Stimulated activated CD8-positive, alpha-beta memory T cell treated with anti-CD3 and anti-CD28 coated beads, Interleukin-15, amount 100 ng/mL, for 48 hours (primary cell): ENCODE measurements around the gene FGD1.

Experiments
- DNase-seq, 2 donors: peaks; one replicate each; pipeline ENCODE4 v3.0.0-alpha.2; 2020; ENCODE audit warnings: low read depth in 2 of 2

Gene FGD1

DNA sequence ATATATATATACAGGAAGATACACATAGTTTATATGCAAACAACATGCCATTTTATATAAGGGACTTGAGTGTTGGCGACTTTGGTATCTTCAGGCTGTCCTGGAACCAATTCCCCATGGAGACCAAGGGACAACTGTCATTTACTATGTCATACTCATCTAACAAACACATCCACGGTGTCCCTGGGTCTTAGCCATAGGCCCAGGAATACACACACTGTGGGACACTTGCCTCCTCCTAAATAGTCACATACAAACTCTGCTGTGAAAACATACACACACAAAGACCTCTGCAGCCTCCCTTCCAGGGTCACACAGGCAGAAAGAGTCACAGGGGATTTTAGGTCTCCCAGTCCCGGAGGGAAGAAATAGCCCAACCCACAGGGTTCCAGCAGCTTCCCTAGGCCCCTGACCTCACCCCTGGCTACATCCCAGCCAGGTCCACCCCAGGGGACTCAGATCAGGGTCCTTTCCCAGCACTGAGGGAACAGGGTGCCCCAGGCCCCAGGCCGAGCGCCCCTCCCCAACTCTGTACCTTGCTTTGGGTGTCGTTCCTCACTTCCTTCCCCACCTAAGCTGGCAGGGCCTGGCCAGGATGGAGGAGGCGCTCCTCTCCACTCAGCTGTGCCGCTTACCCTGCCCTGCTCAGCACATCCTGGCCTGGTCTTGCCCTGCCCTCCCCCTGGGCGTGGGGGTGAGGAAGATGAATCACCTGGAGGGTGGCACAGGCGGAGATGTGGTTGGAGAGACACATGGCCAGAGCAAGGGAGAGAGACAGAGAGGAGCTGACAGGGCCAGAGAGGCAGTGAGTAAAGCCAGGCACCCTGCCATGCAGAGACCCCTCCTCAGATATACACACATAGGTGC, 21.8 kb downstream of the FGD1 start:
- DNase-seq, result no peak

GRCh38 chrX:54470054-54470760, 25.8 kb downstream of the FGD1 start:
- no peak for DNase-seq

DNA sequence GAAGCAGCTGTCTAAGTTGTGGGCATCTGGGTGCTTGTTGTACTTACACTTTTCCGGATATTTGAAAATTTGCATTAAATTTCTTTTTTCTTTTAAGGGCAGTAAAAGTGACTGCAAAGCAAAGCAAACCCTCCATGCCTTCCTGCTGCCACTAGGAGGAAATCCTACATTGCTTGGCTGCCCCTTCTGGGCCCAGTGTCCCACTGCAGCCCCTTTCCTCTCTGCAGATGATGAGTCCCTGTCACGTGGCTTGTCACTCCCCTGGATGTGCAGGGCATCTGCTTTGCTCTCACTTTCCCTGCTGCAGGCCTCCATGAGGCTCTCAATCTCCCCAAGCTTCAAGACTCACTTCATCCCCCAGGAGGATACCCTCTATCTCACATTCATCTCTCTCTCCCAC, 43.1 kb downstream of the FGD1 start:
- DNase-seq, result no peak

- DNase-seq, result no peak
These were observed 46.1 kb downstream of the FGD1 start for GRCh38 chrX:54449929-54450328.

- no peak for DNase-seq
These were observed 48.6 kb downstream of the FGD1 start for GRCh38 chrX:54447461-54447860.

DNA sequence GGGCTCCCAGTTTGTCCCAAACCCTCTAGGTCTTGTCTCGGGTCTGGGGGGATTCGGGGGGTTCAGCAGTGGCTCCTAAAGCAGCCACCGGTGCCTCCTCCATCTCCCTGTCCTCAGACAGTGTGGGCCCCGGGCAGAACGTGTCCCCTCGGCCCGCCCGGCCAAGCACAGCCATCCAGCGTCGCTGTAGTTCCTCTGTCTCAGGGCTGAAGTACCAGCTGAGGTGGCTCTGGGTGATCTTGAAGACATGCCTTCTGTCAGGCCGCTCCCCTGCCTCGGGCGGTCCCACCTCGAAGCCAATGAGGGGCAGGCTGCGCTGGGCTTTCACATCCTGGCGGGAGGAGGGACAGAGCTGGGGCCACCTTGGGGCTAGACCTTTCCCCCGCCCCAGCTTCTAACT, 50.0 kb downstream of the FGD1 start:
- DNase-seq, result no peak

DNA sequence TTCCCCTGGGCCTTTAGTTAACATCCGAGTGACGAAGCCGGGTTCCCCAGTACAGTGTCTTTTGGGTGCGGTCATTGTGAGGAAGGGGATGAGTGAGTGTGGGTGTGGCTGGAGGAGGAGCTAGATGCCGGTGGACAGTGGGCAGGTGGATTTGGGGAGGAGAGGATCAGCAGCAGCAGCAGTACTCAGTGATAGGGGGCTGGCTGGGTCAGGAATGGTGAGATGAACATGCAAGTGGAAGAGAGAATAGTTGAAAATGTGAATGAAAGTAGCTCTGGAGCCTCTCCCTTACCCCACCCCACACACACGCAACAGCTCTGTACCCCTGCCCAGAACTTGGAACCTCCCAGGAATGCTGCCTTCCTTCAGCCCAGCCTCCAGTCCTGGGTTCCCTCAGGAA, 51.3 kb downstream of the FGD1 start:
- DNase-seq, result no peak

GRCh38 chrX:54442790-54443189, 53.2 kb downstream of the FGD1 start:
- DNase-seq, result no peak

DNA sequence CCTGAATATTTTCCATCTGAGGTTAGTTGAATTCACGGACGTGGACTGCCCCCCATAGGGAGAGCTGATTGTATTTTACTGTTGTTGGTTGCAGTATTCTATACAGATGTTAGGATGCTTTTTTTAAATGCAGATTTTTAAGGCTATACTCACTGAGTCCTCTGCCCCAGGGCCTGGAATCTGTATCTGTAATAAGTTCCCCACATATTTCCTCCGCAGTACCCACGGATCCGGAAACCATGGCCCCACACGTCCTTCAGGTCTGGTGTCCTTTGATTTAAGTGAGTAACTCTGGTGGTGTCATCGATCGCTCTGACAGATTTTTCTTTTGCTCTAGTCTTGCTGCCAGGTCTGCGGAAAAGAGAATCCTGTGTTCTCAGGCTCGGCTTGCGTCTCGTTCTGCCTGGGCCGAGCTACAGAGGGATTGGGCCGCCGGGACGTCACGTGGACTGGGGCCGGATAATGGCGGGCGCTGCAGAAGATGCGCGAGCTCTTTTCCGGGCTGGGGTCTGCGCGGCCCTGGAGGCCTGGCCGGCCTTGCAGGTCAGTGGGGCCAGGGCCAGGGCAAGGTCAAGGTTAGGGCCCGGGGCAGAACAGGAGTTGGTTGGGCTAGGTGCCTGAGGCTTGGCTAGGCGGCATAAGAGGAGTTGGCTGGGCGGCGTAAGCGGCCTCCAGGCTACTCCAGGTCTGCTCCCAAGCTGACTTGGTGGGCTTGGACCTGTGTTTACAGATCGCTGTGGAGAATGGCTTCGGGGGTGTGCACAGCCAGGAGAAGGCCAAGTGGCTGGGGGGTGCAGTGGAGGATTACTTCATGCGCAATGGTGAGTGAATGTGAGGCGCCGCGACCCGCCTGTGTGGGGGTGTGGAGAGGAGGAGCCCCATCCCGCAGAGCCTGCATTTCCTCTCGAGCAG, 55.8 kb downstream of the FGD1 start, which contains the start of gene TSR2:
TSS of gene TSR2 (plus strand) at position 445 of the 912 bp plus-strand sequence. CDS start at position 463, 18 bp downstream.
- peak; percentile 59 to 62 for DNase-seq

DNA sequence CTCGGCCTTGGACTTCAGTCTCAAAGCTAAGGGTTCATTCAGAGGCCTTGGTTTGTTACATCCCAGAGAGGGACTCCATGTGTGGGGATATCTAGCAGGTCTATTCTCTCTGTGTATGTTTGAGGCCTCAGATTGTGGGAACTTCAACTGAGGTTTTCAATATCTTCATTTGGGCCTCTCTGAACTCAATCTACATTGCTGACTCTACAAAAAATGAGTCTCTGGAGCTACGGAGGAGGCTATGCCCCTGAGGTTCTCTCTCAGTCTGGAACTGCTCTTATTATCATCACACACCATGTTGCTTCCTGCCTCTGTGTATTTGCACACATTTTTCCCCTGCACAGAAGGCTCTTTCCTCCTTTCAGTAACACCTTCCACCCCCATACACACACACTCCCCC, 60.9 kb downstream of the FGD1 start:
- DNase-seq, result no peak

DNA sequence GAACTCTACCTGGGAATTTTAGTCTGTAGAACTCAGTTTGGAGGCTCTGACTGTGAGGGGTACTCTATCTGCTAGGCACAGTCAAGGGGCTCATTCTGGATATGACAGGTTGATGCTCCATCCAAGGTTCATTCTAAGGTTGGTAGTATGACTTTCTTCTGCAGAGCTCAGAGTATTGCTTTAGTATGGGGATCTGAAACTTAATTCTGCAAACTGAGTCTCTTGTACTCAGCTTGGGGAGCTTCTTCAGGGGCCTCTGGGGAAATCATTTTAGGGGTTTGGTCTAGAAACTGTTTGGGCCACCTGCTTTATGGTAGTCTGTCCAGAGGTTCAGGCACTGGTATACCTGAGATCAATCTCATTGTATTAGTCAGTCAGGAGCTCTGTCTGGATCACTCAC, 65.5 kb downstream of the FGD1 start:
- no peak for DNase-seq

DNA sequence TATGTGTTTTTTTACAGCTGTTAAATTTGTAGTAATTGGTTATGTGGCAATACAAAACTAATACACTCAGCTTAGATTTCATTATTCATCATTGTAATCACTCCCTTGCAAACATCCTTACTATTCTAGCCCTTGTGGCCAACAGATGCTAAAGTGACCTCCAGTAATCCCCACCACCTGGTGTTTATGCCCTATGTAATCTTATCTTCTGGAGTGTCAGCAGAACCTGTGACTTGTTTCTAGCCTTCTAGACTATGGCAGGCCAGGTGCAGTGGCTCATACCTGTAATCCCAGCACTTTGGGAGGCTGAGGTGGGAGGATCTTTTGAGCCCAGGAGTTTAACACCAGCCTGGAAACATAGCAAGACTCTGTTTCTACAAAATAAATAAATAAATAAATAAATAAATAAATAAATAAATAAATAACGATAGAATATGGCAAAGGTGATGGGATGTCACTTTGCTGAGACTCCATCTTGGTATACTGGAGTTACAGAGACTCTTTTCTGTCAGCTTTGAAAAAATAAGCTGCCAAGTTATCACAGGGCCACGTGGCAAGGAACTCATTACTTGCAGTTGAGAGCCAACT, 68.1 kb downstream of the FGD1 start:
- no peak for DNase-seq

- no peak for DNase-seq
These were observed 72.7 kb downstream of the FGD1 start for GRCh38 chrX:54423161-54423888.

GRCh38 chrX:54422168-54422567, 73.9 kb downstream of the FGD1 start:
- no peak for DNase-seq

DNA sequence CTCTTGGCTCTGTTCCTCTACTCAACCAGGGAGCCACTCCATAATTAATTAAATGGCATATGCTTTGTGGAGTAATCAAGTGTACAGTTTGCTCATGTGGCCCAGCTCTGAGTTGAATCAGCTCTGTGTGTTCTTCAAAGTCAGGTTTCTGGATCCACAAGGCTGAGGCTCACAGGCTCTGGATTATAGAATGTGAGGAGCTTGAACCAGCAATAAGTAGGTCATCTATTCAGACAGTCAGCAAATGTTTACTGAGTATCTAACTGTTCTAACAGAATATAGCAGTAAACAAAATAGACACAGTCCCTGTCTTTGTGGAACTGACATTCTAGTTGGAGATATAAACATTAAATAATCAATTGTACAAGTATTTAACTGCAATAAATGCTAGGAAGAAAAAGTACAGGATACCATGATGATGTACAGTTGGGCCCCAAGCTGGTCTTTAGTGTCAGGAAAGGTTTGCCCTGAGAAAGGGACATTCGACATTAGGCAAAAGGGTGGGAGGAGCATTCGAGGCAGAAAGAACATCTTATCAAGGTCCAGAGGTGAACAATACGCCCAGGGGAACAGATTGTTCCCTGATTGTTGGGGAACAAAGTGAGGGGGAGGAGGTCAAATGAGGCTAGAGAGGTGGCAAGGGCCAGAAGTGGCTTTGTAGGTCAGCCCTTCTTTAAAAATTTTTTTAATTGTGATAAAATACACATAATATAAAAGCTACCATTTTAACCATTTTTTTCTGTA, 76.3 kb downstream of the FGD1 start:
- no peak for DNase-seq

DNA sequence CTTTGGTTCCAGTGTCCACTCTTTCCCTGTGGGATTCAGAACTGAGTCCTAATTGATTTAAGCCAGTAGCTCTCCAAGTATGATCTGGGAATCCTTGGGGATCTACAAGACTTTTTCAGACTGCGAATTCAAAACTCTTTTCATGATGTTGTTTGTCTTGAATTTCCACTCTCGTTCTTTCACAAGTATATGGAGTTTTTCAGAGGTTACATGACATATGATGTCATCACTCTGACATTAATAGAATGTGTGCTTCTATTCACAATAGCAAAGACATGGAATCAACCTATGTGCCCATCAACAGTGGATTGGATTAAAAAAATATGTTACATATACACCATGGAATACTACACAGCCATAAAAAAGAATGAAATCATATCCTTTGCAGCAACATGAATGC, 79.1 kb downstream of the FGD1 start:
- no peak for DNase-seq

DNA sequence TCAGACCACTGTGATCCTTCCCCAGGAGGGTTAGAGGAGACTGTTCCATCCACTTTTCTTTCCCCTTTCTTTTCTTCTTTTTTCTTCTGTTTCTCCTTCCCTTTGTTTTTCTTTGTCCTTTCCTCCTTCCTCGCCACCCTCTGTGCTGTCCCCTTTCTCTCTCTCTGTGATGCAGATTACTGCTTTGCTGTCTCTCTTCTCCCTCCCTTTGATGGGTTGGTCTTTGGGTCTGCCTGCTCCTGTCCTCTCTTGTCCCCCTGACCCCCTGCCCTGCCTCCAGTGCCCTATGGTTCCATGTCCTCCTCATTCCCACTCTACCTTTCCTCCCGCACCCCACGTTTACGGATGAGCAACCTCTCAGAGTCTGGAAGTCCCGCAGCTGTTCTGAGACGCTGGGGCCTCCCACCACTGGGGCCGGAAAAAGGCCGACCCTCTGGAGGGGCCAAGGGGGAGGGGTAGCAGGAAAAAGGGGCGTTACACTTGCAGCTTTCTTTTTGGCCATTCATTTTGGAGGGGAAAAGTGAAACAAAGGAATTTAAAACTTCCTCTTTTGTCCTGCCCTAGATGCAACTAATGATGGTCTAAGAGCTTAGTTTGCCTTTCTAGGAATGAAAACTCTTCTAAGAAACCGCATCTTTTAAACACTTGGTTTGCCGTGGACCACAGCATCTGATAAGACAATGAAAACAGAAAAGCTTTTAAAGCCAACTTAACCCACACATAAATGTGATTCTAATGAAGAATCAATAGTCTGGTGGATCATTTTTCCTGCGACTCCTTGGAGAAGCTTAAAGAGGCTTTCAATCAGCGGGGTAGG, 80.3 kb downstream of the FGD1 start:
- no peak for DNase-seq

DNA sequence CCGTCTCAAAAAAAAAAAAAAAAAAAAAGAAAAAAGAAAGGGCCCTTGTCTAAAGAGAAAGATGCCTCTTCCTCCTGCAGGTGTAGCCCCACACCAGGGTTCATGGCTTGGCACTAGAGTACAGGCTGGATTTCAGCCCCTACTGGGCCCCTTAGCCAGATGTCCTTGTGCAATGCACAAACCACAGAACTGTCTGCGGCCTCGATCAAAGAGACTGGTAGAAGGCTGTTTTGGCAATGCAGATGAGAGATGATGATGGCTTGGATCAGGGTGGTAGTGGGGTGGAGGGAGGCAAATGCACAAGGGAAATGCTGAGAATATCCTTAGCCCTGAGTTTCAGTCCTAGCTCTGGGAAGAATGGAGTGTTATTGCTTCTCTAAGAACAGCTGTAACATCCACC, 82.3 kb downstream of the FGD1 start:
- no peak for DNase-seq

- DNase-seq, result no peak
These were observed 84.3 kb downstream of the FGD1 start for GRCh38 chrX:54411732-54412131.
